HepG2 (cell line): ENCODE measurements around the gene TEX14. TPM values are rescaled to one million over a fixed set of nuclear protein-coding genes. Genes with fewer than 3 reads are reported as not detected.
A peak's percentile ranks its signal among the peaks of the same experiment; 100 is the strongest.

Experiments
- ATAC-seq: fragments of 200-7000 bp; cut with Tn5 transposase; 3 replicates; pipeline ENCODE4 v1.9.1; 2020; ENCODE audit warnings: mild to moderate bottlenecking, moderate library complexity
- BruUV-seq: library from RNA; stranded (reverse); fragments of 400-500 nt; replicated peaks from 2 replicates; lab custom pipeline; 2021; lab: Mats Ljungman, UMichigan
- CTCF ChIA-PET: fragments of 300-600 bp; formaldehyde crosslinking; extraction: SDS; loops from one replicate; lab custom pipeline; 2021; ENCODE audit warnings: low total read pairs, inconsistent platforms, low intra/inter-chr PET ratio; lab: Yijun Ruan, JAX
- POLR2A ChIA-PET: fragments of 350-600 bp; sonication (Branson Sonifier 250); formaldehyde crosslinking; loops from one replicate; lab custom pipeline; 2020; ENCODE audit warnings: antibody characterized with exemption, inconsistent platforms; lab: Yijun Ruan, JAX
- DNase-seq: peaks from one replicate; pipeline ENCODE4 v3.0.0-alpha.2; 2015; ENCODE audit warnings: low spot score
- FAIRE-seq: peaks from 3 replicates; lab custom pipeline; 2011; peaks lifted over from hg19 to GRCh38; lab: Jason Lieb, UNC
- H2AFZ ChIP-seq: one replicate; pipeline ENCODE4 v1.6.1; 2011; ENCODE audit warnings: low read length, inconsistent platforms
- H3K27ac ChIP-seq: fragments of 300-600 bp; 3 replicates; pipeline ENCODE4 v1.8.0; 2011; ENCODE audit warnings: mixed run types, mild to moderate bottlenecking, mixed read lengths, low read length, inconsistent platforms; ENCODE audit not compliant: insufficient read depth; ENCODE audit errors: extremely low read length
- H3K27me3 ChIP-seq, 2 experiments: fragments of 200-600 bp in 1 of 2; 2 replicates in 1 of 2; 3 replicates in 1 of 2; pipeline versions ENCODE4 v1.6.0 to v1.8.0; 2011; ENCODE audit warnings: low read length in 2 of 2, mild to moderate bottlenecking in 2 of 2, moderate library complexity in 2 of 2, inconsistent platforms in 1 of 2; ENCODE audit not compliant: insufficient read depth in 2 of 2, control insufficient read depth in 1 of 2
- H3K36me3 ChIP-seq, 2 experiments: fragments of 200-600 bp in 1 of 2; replicated peaks in 1 of 2; 2 replicates in 1 of 2; 3 replicates in 1 of 2; pipeline versions ENCODE4 v1.5.1 to v1.8.0; 2011; ENCODE audit warnings: low read length in 2 of 2, inconsistent platforms in 1 of 2; ENCODE audit not compliant: insufficient read depth in 2 of 2, control insufficient read depth in 1 of 2
- H3K4me1 ChIP-seq: 2 replicates; pipeline ENCODE4 v1.5.1; 2012; ENCODE audit warnings: low read length, inconsistent platforms; ENCODE audit not compliant: insufficient read depth
- H3K4me2 ChIP-seq: 2 replicates; pipeline ENCODE4 v1.6.0; 2011; ENCODE audit warnings: low read depth, low read length, inconsistent platforms
- H3K4me3 ChIP-seq, 3 experiments: fragments of 200-600 bp in 1 of 3; sonication (generic), shearing (Covaris generic) in 1 of 3; replicated peaks in 1 of 3; 2 replicates each; pipeline ENCODE4 v1.5.1; 2011 to 2016; ENCODE audit warnings: low read length in 3 of 3, inconsistent platforms in 2 of 3, low read depth in 2 of 3, mild to moderate bottlenecking in 2 of 3, control low read depth in 1 of 3, mixed read lengths in 1 of 3; ENCODE audit not compliant: insufficient read depth in 1 of 3
- H3K79me2 ChIP-seq: one replicate; pipeline ENCODE4 v1.6.1; 2011; ENCODE audit warnings: low read length, inconsistent platforms; ENCODE audit not compliant: insufficient read depth
- H3K9ac ChIP-seq: 2 replicates; pipeline ENCODE4 v1.6.0; 2011; ENCODE audit warnings: mild to moderate bottlenecking, low read depth, low read length, inconsistent platforms; ENCODE audit not compliant: insufficient read depth
- H3K9me3 ChIP-seq: 2 replicates; pipeline ENCODE4 v1.5.1; 2012; ENCODE audit warnings: mild to moderate bottlenecking, low read length
- H4K20me1 ChIP-seq: 2 replicates; pipeline ENCODE4 v1.6.0; 2011; ENCODE audit warnings: inconsistent platforms, mild to moderate bottlenecking, low read length, moderate library complexity; ENCODE audit not compliant: insufficient read depth
- CCDC6 ChIP-seq: sonication (generic); formaldehyde crosslinking; IDR thresholded peaks from 2 replicates; pipeline ENCODE4 v1.8.1; 2022; ENCODE audit warnings: mild to moderate bottlenecking, missing genetic modification reagents, moderate library complexity
- CREB1 ChIP-seq, 2 experiments: fragments of 450-650 bp in 1 of 2; IDR thresholded peaks; 2 replicates each; pipeline ENCODE4 v1.6.1; 2016 to 2017; ENCODE audit warnings: control low read depth in 1 of 2, mild to moderate bottlenecking in 1 of 2, missing compliant biosample characterization in 1 of 2, missing genetic modification characterization in 1 of 2
- CREM ChIP-seq, 2 experiments: sonication (generic) in 1 of 2; formaldehyde crosslinking in 1 of 2; IDR thresholded peaks; 2 replicates each; pipeline versions ENCODE4 v1.4.0 to v1.6.1; 2016 to 2020; ENCODE audit warnings: antibody characterized with exemption in 1 of 2, mild to moderate bottlenecking in 1 of 2, missing genetic modification reagents in 1 of 2
- ELF4 ChIP-seq: sonication (generic); formaldehyde crosslinking; IDR thresholded peaks from 2 replicates; pipeline ENCODE4 v1.5.0; 2020; ENCODE audit warnings: missing genetic modification reagents, mild to moderate bottlenecking, moderate library complexity, borderline replicate concordance
- MZF1 ChIP-seq: sonication (generic); formaldehyde crosslinking; IDR thresholded peaks from 2 replicates; pipeline ENCODE4 v1.8.1; 2023; ENCODE audit warnings: mild to moderate bottlenecking, missing genetic modification reagents, borderline replicate concordance
- RFX1 ChIP-seq: fragments of 450-650 bp; IDR thresholded peaks from 2 replicates; pipeline ENCODE4 v1.6.1; 2017
- SP4 ChIP-seq: sonication (generic); formaldehyde crosslinking; IDR thresholded peaks from 2 replicates; pipeline ENCODE4 v1.8.1; 2023; ENCODE audit warnings: mild to moderate bottlenecking, missing genetic modification reagents
- ZNF280D ChIP-seq: sonication (generic); formaldehyde crosslinking; IDR thresholded peaks from 2 replicates; pipeline ENCODE4 v1.5.1; 2020; ENCODE audit warnings: mild to moderate bottlenecking, missing genetic modification reagents
- ZNF326 ChIP-seq: sonication (generic); formaldehyde crosslinking; IDR thresholded peaks from 2 replicates; pipeline ENCODE4 v1.4.0; 2020; ENCODE audit warnings: missing genetic modification reagents, borderline replicate concordance
- ZXDC ChIP-seq: sonication (generic); formaldehyde crosslinking; IDR thresholded peaks from 2 replicates; pipeline ENCODE4 v1.5.0; 2020; ENCODE audit warnings: mild to moderate bottlenecking, missing genetic modification reagents
- WGBS: methylation state at CpG from one replicate; pipeline ENCODE4 v1.1.6; 2017; ENCODE audit warnings: low lambda C conversion rate; 5-methylcytosine and 5-hydroxymethylcytosine counted together
- in situ Hi-C: cut with HindIII; loops from 2 replicates; pipeline ENCODE4 v1.10.0; 2017; ENCODE audit warnings: low pct_unique_long_range_greater_than_20kb; ENCODE audit not compliant: extremely low pct_ligation_motif_present
- intact Hi-C: fragments of 100-400 bp; cut with micrococcal nuclease; formaldehyde crosslinking; loops from one replicate; pipeline ENCODE4 v1.10.0; 2022; ENCODE audit not compliant: unreplicated experiment
- polyA plus RNA-seq, 8 experiments: library from polyadenylated mRNA; depleted of rRNA in 3 of 8; stranded (reverse) in 7 of 8; unstranded in 1 of 8; fragments of >200 nt; fragmentation: Illumina TruSeq in 4 of 8; extraction: Trizol in 4 of 8; gene quantifications; 2 replicates each; pipeline versions ENCODE4 v1.2.1 to v1.2.3, GENCODE V29; 2011 to 2016; ENCODE audit warnings: low read depth in 4 of 8, missing spikeins in 1 of 8, mixed read lengths in 1 of 8; ENCODE audit not compliant: insufficient read depth in 1 of 8
- total RNA-seq, 5 experiments: library from RNA; depleted of rRNA; stranded (reverse); fragments of >200 nt; fragmentation: Illumina TruSeq; extraction: Trizol; gene quantifications; 2 replicates each; pipeline ENCODE4 v1.2.3, GENCODE V29; 2016; ENCODE audit warnings: low read depth in 1 of 5
- TF ChIP-seq, protein P1 (sequence below): sonication (generic); formaldehyde crosslinking; IDR thresholded peaks from 2 replicates; pipeline ENCODE4 v1.8.1; 2023; ENCODE audit warnings: mild to moderate bottlenecking, missing genetic modification reagents

The TEX14 gene
- total and polyA plus RNA-seq, 2 of the 13 experiments (the other 11 are each of a cell fraction or from before 2014, with no cell fraction given): 0.04 to 0.07 TPM

GRCh38 chr17:58639681-58640080 lies 52.2 kb downstream of the TEX14 start:
- CTCF ChIA-PET: no interaction called here
- no peak for ATAC-seq
- 12% methylated on average over 6 of the region's 6 CpGs for WGBS
- BruUV-seq: no TSS peak
- peaks cover 11% of the 10 kb centered on the region for H3K4me1 ChIP-seq
- H2AFZ ChIP-seq: no peak overlapping the region
- H3K9me3 ChIP-seq: no peaks in the 10 kb centered on the region
- no peaks in the 10 kb centered on the region for H3K79me2 ChIP-seq
- no peak overlapping the region for H3K27ac ChIP-seq
- POLR2A ChIA-PET: interaction anchor here (2.1 to 2.5 kb wide), 2 partner anchors 8 to 19 kb away, joined by 7 to 21 read pairs; no protein-coding TSS in a partner anchor
- no peak overlapping the region for H3K4me3 ChIP-seq
- no peak for TF ChIP-seq SP4
- peak; percentile 55; the same call in 1 of the 2 replicates for TF ChIP-seq CREB1 (IDR thresholded peaks at IDR 0.05)
- TF ChIP-seq CREB1 (CRISPR knock-in tag; IDR thresholded peaks at IDR 0.05): no peak
- no peak for FAIRE-seq
- H3K27me3 ChIP-seq: no peaks in the 10 kb centered on the region; a peak in 1 of 5 replicates
- in situ Hi-C loops (no loop called here), intact Hi-C loops (no loop called here)
- no peak overlapping the region for H3K9ac ChIP-seq
- no peaks in the 10 kb centered on the region for H4K20me1 ChIP-seq
- H3K4me2 ChIP-seq: no peak overlapping the region
- DNase-seq: no peak
- no peaks in the 10 kb centered on the region for H3K36me3 ChIP-seq

GRCh38 chr17:58637011-58637570 lies 54.8 kb downstream of the TEX14 start:
- no peak overlapping the region for H3K4me3 ChIP-seq
- no peaks in the 10 kb centered on the region for H3K36me3 ChIP-seq
- CTCF ChIA-PET: no interaction called here
- no peak overlapping the region for H3K4me2 ChIP-seq
- no peaks in the 10 kb centered on the region for H3K79me2 ChIP-seq
- POLR2A ChIA-PET: interaction anchor here (0.8 kb wide), 1 partner anchor 12 kb away, joined by 4 read pairs; no protein-coding TSS in a partner anchor
- FAIRE-seq: no peak
- WGBS: 56% methylated on average over 12 of the region's 12 CpGs
- in situ Hi-C loops (no loop called here), intact Hi-C loops (no loop called here)
- peaks cover 19% of the 10 kb centered on the region for H3K4me1 ChIP-seq
- no peaks in the 10 kb centered on the region for H4K20me1 ChIP-seq
- no peak for DNase-seq
- no peak overlapping the region for H2AFZ ChIP-seq
- BruUV-seq: no TSS peak
- peak; percentile 25; the same call in 1 of the 3 replicates for ATAC-seq
- no peaks in the 10 kb centered on the region for H3K9me3 ChIP-seq
- no peak overlapping the region for H3K9ac ChIP-seq
- no peaks in the 10 kb centered on the region; a peak in 1 of 5 replicates for H3K27me3 ChIP-seq
- H3K27ac ChIP-seq: no peak overlapping the region
- no peak for TF ChIP-seq ELF4 (CRISPR knock-in tag)
- TF ChIP-seq ZNF280D (CRISPR knock-in tag): no peak
- TF ChIP-seq RFX1: no peak
- no peak for TF ChIP-seq CREM (IDR thresholded peaks at IDR 0.05)
- TF ChIP-seq CREM (CRISPR knock-in tag; IDR thresholded peaks at IDR 0.05): no peak
- TF ChIP-seq, protein P1, sequence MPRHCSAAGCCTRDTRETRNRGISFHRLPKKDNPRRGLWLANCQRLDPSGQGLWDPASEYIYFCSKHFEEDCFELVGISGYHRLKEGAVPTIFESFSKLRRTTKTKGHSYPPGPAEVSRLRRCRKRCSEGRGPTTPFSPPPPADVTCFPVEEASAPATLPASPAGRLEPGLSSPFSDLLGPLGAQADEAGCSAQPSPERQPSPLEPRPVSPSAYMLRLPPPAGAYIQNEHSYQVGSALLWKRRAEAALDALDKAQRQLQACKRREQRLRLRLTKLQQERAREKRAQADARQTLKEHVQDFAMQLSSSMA: no peak
- no peak for TF ChIP-seq ZXDC
- no peak for TF ChIP-seq ZNF326 (CRISPR knock-in tag)
- no peak for TF ChIP-seq MZF1 (CRISPR knock-in tag)
- TF ChIP-seq CCDC6: no peak
